ENCODE results near the gene DPF3. TPM values are rescaled to one million over a fixed set of nuclear protein-coding genes. Genes with fewer than 3 reads are reported as not detected.

Gene DPF3
- total RNA-seq, 1 experiment from 2014 or later: 1.9 TPM

DNA sequence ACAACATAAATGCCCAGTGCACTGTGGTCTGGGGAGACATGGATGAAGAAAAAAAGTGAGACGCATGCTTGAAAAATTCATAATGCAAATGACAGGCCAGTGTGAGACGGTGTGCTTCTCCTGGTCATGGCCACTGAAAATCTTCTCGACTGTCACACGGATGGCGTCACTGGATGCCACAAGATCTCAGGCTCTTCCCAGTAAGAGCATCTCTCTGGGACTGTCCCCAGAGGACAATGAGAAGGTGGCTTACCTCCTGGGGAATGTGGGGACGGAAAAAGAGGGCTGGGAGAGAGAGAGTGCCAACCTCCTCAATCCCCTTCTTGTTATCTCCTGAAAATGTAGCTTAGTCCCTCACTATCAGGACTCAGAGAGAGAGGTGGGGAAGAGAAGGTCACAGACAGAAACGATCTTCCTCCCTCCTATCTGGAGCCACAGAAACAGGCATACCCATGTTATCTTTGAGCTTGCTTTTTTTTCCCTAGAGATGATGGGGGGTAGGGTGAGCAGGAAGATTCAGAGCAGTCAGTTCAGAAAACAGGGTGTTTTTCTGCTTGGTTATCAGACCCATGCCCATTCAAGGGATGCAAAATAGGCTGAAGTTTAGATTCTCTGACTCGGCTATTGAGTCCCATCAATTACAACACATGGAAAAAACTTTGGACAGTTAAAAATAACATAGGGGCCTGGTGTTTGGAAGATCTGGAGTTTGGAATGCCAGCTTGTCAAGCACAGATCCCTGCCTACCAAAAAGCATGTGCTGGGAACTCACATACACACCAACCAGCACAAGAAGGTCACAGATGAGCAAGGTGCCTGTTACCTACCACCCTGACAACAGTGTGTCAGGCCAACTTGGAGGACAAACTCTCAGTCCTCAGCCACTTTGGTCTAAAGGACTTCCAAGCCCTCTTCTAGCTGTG is 24.2 kb downstream of the DPF3 start:
- ChIA-PET CTCF (interaction anchor here (0.6 to 1.1 kb wide), 2 partner anchors 9 to 14 kb away, joined by 3 to 4 read pairs; no protein-coding TSS in a partner anchor), POLR2A (interaction anchor here (1.0 kb wide), 1 partner anchor 10 kb away, joined by 3 read pairs; no protein-coding TSS in a partner anchor)
- no peak for DNase-seq (ENCODE audit: unreplicated experiment)
- intact Hi-C loops (cut with micrococcal nuclease): no loop called here
- TF ChIP-seq, protein P1, sequence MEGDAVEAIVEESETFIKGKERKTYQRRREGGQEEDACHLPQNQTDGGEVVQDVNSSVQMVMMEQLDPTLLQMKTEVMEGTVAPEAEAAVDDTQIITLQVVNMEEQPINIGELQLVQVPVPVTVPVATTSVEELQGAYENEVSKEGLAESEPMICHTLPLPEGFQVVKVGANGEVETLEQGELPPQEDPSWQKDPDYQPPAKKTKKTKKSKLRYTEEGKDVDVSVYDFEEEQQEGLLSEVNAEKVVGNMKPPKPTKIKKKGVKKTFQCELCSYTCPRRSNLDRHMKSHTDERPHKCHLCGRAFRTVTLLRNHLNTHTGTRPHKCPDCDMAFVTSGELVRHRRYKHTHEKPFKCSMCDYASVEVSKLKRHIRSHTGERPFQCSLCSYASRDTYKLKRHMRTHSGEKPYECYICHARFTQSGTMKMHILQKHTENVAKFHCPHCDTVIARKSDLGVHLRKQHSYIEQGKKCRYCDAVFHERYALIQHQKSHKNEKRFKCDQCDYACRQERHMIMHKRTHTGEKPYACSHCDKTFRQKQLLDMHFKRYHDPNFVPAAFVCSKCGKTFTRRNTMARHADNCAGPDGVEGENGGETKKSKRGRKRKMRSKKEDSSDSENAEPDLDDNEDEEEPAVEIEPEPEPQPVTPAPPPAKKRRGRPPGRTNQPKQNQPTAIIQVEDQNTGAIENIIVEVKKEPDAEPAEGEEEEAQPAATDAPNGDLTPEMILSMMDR (IDR thresholded peaks at IDR 0.05; ENCODE audit: unreplicated experiment): no peak
- H3K36me3 Mint-ChIP-seq (ENCODE audit: insufficient read depth, unreplicated experiment): no peaks in the 10 kb centered on the region
- no peak overlapping the region for H3K27ac Mint-ChIP-seq (ENCODE audit: low read depth, unreplicated experiment)
- H3K27me3 Mint-ChIP-seq (ENCODE audit: insufficient read depth, unreplicated experiment): no peaks in the 10 kb centered on the region
- H3K9me3 Mint-ChIP-seq (ENCODE audit: unreplicated experiment): no peaks in the 10 kb centered on the region
- no peaks in the 10 kb centered on the region for H3K4me1 Mint-ChIP-seq (ENCODE audit: insufficient read depth, unreplicated experiment)
- H3K4me3 Mint-ChIP-seq (ENCODE audit: unreplicated experiment): no peak overlapping the region
- no TSS peak for BruUV-seq (replicated peaks)

DNA sequence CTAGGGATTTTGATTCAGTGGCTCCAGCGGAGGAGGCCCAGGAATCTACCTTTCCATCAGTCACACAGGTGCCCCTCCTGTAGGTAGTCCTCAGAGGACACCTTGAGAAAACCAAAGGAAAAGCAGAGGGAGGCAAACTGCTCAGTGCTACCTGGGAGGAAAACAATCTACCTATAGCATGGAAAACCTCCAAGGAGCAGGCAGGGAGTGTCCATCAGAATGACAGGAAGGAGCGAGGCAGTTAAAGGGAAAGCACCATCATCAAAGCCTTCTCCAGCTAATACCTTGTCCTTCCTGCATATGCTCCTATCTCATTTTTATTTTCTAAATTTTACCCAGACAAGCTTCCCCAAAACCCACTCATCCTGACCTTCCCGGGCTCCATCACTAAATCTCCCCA is 25.4 kb downstream of the DPF3 start:
- DNase-seq (ENCODE audit: unreplicated experiment): no peak
- ChIA-PET CTCF (interaction anchor here (1.1 kb wide), 1 partner anchor 10 kb away, joined by 4 read pairs; no protein-coding TSS in a partner anchor), POLR2A (interaction anchor here (1.0 kb wide), 1 partner anchor 8 kb away, joined by 3 read pairs; no protein-coding TSS in a partner anchor)
- Mint-ChIP-seq H3K9me3 (ENCODE audit: unreplicated experiment) (no peaks in the 10 kb centered on the region), H3K36me3 (ENCODE audit: insufficient read depth, unreplicated experiment) (no peaks in the 10 kb centered on the region), H3K4me3 (ENCODE audit: unreplicated experiment) (no peak overlapping the region), H3K27me3 (ENCODE audit: insufficient read depth, unreplicated experiment) (no peaks in the 10 kb centered on the region), H3K4me1 (ENCODE audit: insufficient read depth, unreplicated experiment) (no peaks in the 10 kb centered on the region), H3K27ac (ENCODE audit: low read depth, unreplicated experiment) (no peak overlapping the region)
- no TSS peak for BruUV-seq (replicated peaks)
- intact Hi-C loops (cut with micrococcal nuclease): no loop called here
- TF ChIP-seq, protein P1 (IDR thresholded peaks at IDR 0.05; ENCODE audit: unreplicated experiment): no peak

DNA sequence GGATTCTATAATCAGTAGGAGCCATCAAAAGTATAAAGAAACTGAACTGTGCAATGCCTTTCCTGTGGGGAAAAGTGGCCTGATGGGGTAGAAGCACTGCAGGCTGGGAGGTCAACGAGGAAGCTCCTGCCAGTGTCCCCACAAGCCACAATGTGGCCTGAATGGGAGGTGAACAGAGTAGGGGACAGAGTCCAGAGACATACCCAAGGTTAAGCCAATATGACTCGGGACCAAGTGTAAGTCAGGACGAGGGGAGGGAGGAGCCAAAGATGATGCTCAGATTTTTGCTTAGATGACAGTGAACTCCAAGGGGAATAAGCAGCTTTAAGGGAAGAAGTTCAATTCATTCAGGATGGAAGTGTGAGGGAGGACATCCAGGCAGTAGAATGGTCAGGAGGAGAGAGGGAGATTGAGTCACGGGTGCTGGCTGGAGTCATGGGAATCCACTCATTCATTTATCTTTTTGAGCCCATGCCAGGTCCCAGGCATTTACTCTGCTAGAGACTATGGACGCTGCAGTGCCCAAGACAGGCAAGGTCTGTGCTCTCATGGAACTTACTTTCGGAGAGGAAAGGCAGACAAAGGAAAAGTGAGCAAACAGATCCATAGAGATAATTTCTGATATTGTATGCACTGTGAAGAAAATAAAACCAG is 29.1 kb downstream of the DPF3 start:
- H3K4me3 Mint-ChIP-seq (ENCODE audit: unreplicated experiment): no peak overlapping the region
- no peaks in the 10 kb centered on the region for H3K9me3 Mint-ChIP-seq (ENCODE audit: unreplicated experiment)
- no peaks in the 10 kb centered on the region for H3K4me1 Mint-ChIP-seq (ENCODE audit: insufficient read depth, unreplicated experiment)
- no peaks in the 10 kb centered on the region for H3K27me3 Mint-ChIP-seq (ENCODE audit: insufficient read depth, unreplicated experiment)
- ChIA-PET POLR2A (no interaction called here), CTCF (no interaction called here)
- no peak overlapping the region for H3K27ac Mint-ChIP-seq (ENCODE audit: low read depth, unreplicated experiment)
- no peaks in the 10 kb centered on the region for H3K36me3 Mint-ChIP-seq (ENCODE audit: insufficient read depth, unreplicated experiment)
- no peak for DNase-seq (ENCODE audit: unreplicated experiment)
- intact Hi-C loops (cut with micrococcal nuclease): no loop called here
- TF ChIP-seq, protein P1 (IDR thresholded peaks at IDR 0.05; ENCODE audit: unreplicated experiment): no peak
- BruUV-seq (replicated peaks): no TSS peak
